GM18507 (cell line): ENCODE results near the gene KRT85.
"Not testable (repeated sequence)": the region's sequence is repeated elsewhere in the genome, so short reads cannot be mapped to it uniquely, and the experiment has no call there.

Experiments used
- DNase-seq: peaks from one replicate; pipeline ENCODE4 v3.0.0; 2011; ENCODE audit warnings: low read depth; ENCODE audit not compliant: insufficient read length; ENCODE audit errors: extremely low spot score
- FAIRE-seq: peaks from 2 replicates; lab custom pipeline; 2011; peaks lifted over from hg19 to GRCh38; lab: Jason Lieb, UNC

Gene KRT85

DNA sequence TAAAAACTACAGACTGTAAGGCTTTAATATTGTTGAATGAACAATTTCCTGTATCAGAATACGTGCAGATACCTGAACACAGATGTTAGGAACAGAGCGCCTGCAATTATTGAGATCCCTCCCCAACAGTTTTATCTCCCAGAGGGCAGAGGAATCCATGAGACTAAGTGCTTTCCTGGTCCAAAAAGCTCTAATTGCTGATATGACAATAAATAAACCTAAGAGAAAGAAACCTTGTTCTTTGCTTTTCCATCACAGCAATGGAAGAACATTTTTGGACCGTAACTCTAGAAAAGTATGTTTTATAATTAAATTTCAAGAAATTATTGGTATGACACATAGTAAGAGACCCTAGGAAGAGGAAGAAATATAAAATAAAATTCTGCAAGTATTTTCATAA is 33.1 kb downstream of the KRT85 start:
- FAIRE-seq (no peak), DNase-seq (no peak)

- DNase-seq (no peak), FAIRE-seq (no peak)
These were observed 34.0 kb downstream of the KRT85 start for GRCh38 chr12:52333321-52333720.

GRCh38 chr12:52332381-52332780 is 34.9 kb downstream of the KRT85 start:
- DNase-seq: no peak
- no peak for FAIRE-seq

DNA sequence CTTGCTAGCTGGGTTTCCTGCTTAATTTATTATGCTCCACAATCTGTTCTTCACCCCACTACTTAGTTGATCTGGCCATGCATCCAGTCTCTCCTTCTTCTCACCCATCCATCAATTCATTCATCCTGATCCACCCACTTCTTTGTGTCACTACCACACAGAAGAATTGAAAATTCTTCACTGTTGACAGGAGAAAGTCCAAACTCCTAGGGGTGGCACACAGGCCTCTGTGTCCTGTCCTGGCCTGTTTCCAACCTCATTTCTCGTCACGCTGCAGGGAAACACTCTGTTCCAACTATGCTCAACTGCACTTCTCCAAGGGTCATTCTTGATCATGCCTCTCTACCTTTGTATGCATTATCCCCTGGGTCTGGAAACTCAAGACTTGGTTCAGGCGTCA is 35.4 kb downstream of the KRT85 start:
- FAIRE-seq: no peak

GRCh38 chr12:52331039-52331438 is 36.2 kb downstream of the KRT85 start:
- FAIRE-seq (no peak), DNase-seq (no peak)

More for the DNA sequence above, 35.4 kb downstream of the KRT85 start:
- no peak for DNase-seq

- DNase-seq (no peak), FAIRE-seq (no peak)
These were observed 39.3 kb downstream of the KRT85 start for GRCh38 chr12:52327830-52328500.

- peak; percentile 99 for FAIRE-seq
- DNase-seq: peak; percentile 81
These were observed 40.0 kb downstream of the KRT85 start for GRCh38 chr12:52327052-52327829.

DNA sequence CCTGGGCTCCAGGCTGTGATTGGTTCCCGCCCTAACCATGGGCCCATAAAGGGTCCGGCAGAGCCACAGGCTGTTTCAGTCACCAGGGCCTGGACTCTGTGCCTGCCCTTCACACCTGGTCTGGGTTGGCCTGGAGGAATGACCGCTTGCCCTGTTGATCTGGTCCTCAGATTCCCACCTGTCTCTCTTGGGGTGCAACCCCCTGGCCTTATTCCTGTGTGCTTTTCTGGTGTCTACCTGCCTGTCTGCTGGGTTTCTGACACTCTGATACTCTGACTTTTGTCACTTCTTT is 43.2 kb downstream of the KRT85 start:
- FAIRE-seq: no peak

GRCh38 chr12:52323416-52324152 is 43.7 kb downstream of the KRT85 start:
- no peak for DNase-seq
- FAIRE-seq: no peak

More for the DNA sequence above, 43.2 kb downstream of the KRT85 start:
- DNase-seq: no peak

DNA sequence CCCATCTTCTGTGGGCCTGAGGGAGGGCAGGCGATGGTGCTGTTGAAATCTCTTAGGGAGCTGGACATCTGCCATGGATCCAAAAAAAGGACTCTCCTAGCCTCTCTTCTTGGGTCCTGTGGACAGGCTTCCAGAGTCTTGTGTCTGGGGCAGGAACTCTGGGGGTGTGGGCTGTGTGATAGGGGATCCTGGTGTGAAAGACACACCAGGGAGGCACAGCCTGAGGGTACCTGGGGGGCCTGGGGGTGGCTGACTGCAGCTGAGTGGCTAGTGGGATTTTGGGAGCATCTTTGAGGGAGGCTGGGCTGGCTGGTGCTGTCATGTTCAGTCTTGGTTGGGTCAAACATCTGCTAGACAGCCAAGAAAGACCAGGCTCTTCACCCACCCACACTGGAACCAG is 44.3 kb downstream of the KRT85 start:
- FAIRE-seq (no peak), DNase-seq (no peak)

GRCh38 chr12:52322069-52322468 is 45.2 kb downstream of the KRT85 start:
- no peak for DNase-seq

GRCh38 chr12:52321418-52321817 is 45.9 kb downstream of the KRT85 start:
- FAIRE-seq (no peak), DNase-seq (no peak)

More at GRCh38 chr12:52322069-52322468, 45.2 kb downstream of the KRT85 start:
- no peak for FAIRE-seq

- FAIRE-seq (no peak), DNase-seq (no peak)
These were observed 46.4 kb downstream of the KRT85 start, which contains the start of gene KRT83 for GRCh38 chr12:52320784-52321400. Gene KRT83, minus strand, starts transcription at chr12:52321398. Its CDS starts 63 bp downstream, at chr12:52321335.

- DNase-seq: no peak
- FAIRE-seq: no peak
These were observed 48.2 kb downstream of the KRT85 start for GRCh38 chr12:52319097-52319496.

- DNase-seq: no peak
- no peak for FAIRE-seq
These were observed 48.9 kb downstream of the KRT85 start for GRCh38 chr12:52318241-52318990.

- DNase-seq (no peak), FAIRE-seq (no peak)
These were observed 49.7 kb downstream of the KRT85 start for GRCh38 chr12:52317468-52318052.

DNA sequence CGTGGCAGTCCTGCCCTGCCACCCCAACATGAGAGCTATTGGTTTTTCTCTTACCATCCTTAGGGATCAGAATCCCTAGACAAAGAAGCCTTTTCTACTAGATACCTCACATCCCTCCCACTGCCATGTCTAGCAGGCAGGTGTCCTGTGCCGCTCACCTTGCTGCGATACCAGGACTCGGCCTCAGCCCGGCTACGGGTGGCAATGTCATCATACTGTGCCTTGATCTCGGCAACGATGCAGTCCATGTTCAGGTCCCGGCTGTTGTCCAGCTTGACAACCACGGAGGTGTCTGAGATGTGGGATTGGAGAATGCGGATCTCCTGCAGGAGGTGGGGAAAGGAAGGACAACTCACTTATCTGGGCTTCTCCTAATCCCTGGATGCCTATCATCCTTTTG is 50.6 kb downstream of the KRT85 start:
- DNase-seq (no peak), FAIRE-seq (no peak)

- DNase-seq (no peak), FAIRE-seq (no peak)
These were observed 51.0 kb downstream of the KRT85 start for GRCh38 chr12:52316290-52316689.

DNA sequence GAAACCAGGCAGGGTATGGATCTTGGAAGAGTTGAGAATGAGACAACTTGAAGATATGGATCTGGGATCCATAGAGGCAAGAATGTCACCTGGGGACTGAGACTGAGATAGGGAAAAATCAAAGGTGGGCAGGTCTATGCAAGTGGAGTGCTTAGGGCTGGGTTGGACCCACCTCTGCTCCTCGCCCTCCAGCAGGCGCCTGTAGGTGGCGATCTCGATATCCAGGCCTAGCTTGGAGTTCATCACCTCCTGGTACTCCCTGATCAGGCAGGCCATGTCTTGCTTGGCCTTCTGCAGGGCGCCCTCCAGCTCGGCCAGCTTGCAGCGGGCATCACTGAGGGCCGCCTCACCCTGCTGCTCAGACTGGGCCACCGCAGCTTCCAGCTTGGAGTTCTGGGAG is 51.6 kb downstream of the KRT85 start:
- not testable (repeated sequence) for DNase-seq, FAIRE-seq
